Psoas muscle (tissue), 8 donors: ENCODE data around the gene FIG4. TPM values are rescaled to one million over a fixed set of nuclear protein-coding genes. Genes with fewer than 3 reads are reported as not detected.

ENCODE experiments used
- ATAC-seq, 4 donors: fragments of 200-7000 bp; cut with Tn5 transposase; one replicate each; pipeline ENCODE4 v1.9.1; 2020; ENCODE audit warnings: moderate library complexity in 3 of 4, mild to moderate bottlenecking in 2 of 4
- DNase-seq, 2 donors: peaks; one replicate each; pipeline ENCODE4 v3.0.0-alpha.2; 2020
- H3K27ac ChIP-seq: fragments of 200-600 bp; one replicate; pipeline ENCODE4 v1.8.0; 2022
- H3K27me3 ChIP-seq, 3 donors: fragments of 200-600 bp in 1 of 3; one replicate each; pipeline versions ENCODE4 v1.6.1 to v1.8.0; 2013 to 2022; ENCODE audit warnings: low read length in 2 of 3, mild to moderate bottlenecking in 2 of 3, moderate library complexity in 1 of 3; ENCODE audit not compliant: insufficient read depth in 3 of 3
- H3K36me3 ChIP-seq, 2 donors: fragments of 200-600 bp in 1 of 2; one replicate each; pipeline versions ENCODE4 v1.6.1 to v1.8.0; 2013 to 2022; ENCODE audit warnings: low read depth in 1 of 2, mild to moderate bottlenecking in 1 of 2, moderate library complexity in 1 of 2; ENCODE audit not compliant: insufficient read depth in 1 of 2
- H3K4me1 ChIP-seq: fragments of 200-600 bp; one replicate; pipeline ENCODE4 v1.8.0; 2022
- H3K4me3 ChIP-seq: fragments of 200-600 bp; one replicate; pipeline ENCODE4 v1.8.0; 2022; ENCODE audit warnings: mild to moderate bottlenecking
- H3K9me3 ChIP-seq: fragments of 200-600 bp; one replicate; pipeline ENCODE4 v1.8.0; 2022
- CTCF ChIP-seq: fragments of 200-600 bp; IDR thresholded peaks from one replicate; pipeline ENCODE4 v1.8.0; 2022; ENCODE audit warnings: antibody characterized with exemption
- WGBS, 3 donors: extraction: QIAGEN DNeasy Blood & Tissue Kit; methylation state at CpG; one replicate each; pipeline versions ENCODE4 v1.1.6 to v1.1.7; 2013; 5-methylcytosine and 5-hydroxymethylcytosine counted together
- intact Hi-C, 2 donors: fragments of 100-400 bp; cut with DNase I; formaldehyde crosslinking; loops; one replicate each; pipeline versions ENCODE4 v1.11.0 to v1.14.2; 2022
- polyA plus RNA-seq, 3 donors: library from polyadenylated mRNA; stranded (reverse); fragments of 200-250 nt; gene quantifications; one replicate each; pipeline ENCODE4 v1.2.3, GENCODE V29; 2013
- total RNA-seq, 4 donors: library from RNA; stranded (reverse); fragmentation: NEBNext Ultra II Directional in 2 of 4; extraction: Animal tissue kit (Norgen Biotek cat#: 25700) in 2 of 4; gene quantifications; one replicate each; pipeline versions ENCODE4 v1.2.1 to v1.2.4, GENCODE V29; 2021 to 2023
- donor health status: healthy with polysubstance abuse.
- donor health status: DM: no; HTN: no; CAD: no; lungs with moderate emphysema.
- donor health status: Bipolar disorder and iron deficiency.
- donor health status: healthy.
- donor health status: DM: yes; HTN: yes; CAD: no.
- donor health status: DM: no; HTN: no; CAD: no.
- donor health status: DM: no; HTN: no; CAD: no.
- donor health status: DM: yes; HTN: yes; CAD: no.

FIG4 gene
- total and polyA plus RNA-seq, 7 donors, result 5.8 to 12.5 (median 8.6) TPM

GRCh38 chr6:109660526-109661320 is 30.4 kb upstream of the FIG4 start:
- WGBS, 3 donors, result 40 to 56% (median 49%) methylated on average over 1 of the region's 1 CpG
- intact Hi-C loops, result no loop called here
- H3K27ac ChIP-seq, result no peak overlapping the region

GRCh38 chr6:109662192-109662591 is 28.9 kb upstream of the FIG4 start:
- no peaks in the 10 kb centered on the region for H3K4me1 ChIP-seq
- no peak for TF ChIP-seq CTCF
- intact Hi-C loops, result no loop called here
- ATAC-seq, result no peak
- H3K9me3 ChIP-seq, result no peaks in the 10 kb centered on the region
- H3K27ac ChIP-seq, result no peak overlapping the region
- no peaks in the 10 kb centered on the region for H3K27me3 ChIP-seq
- no peak overlapping the region for H3K4me3 ChIP-seq
- 91 to 98% (median 95%) methylated on average over 2 of the region's 2 CpGs for WGBS, 3 donors
- DNase-seq, result no peak
- peaks cover 0 to 4% of the 10 kb centered on the region in 2 donors for H3K36me3 ChIP-seq

More at GRCh38 chr6:109660526-109661320, 30.4 kb upstream of the FIG4 start:
- DNase-seq (no peak), ATAC-seq (no peak)
- no peaks in the 10 kb centered on the region for H3K27me3 ChIP-seq
- H3K9me3 ChIP-seq, result no peaks in the 10 kb centered on the region
- H3K4me1 ChIP-seq, result no peaks in the 10 kb centered on the region
- no peak overlapping the region for H3K4me3 ChIP-seq
- TF ChIP-seq CTCF, result no peak
- peaks cover 0 to 10% of the 10 kb centered on the region in 2 donors for H3K36me3 ChIP-seq

- Histone ChIP-seq H3K4me3 (no peak overlapping the region), H3K4me1 (no peaks in the 10 kb centered on the region), H3K27ac (no peak overlapping the region), H3K36me3 (peaks cover 0 to 28% of the 10 kb centered on the region in 2 donors), H3K27me3 (no peaks in the 10 kb centered on the region), H3K9me3 (no peaks in the 10 kb centered on the region)
- ATAC-seq, result no peak
- 67 to 68% (median 68%) methylated on average over 4 of the region's 4 CpGs for WGBS, 3 donors
- TF ChIP-seq CTCF, result no peak
- intact Hi-C loops, result no loop called here
- no peak for DNase-seq
Measured at GRCh38 chr6:109669811-109670210, 21.3 kb upstream of the FIG4 start.

- no peaks in the 10 kb centered on the region for H3K4me1 ChIP-seq
- H3K4me3 ChIP-seq, result no peak overlapping the region
- DNase-seq (no peak), ATAC-seq (no peak)
- WGBS, 3 donors, result 85 to 91% (median 86%) methylated on average over 2 of the region's 2 CpGs
- TF ChIP-seq CTCF, result no peak
- no peaks in the 10 kb centered on the region for H3K27me3 ChIP-seq
- no peaks in the 10 kb centered on the region for H3K9me3 ChIP-seq
- peaks cover 0 to 30% of the 10 kb centered on the region in 2 donors for H3K36me3 ChIP-seq
- no peak overlapping the region for H3K27ac ChIP-seq
- intact Hi-C loops, result no loop called here
Measured at GRCh38 chr6:109671733-109672132, 19.4 kb upstream of the FIG4 start.

GRCh38 chr6:109672175-109672574 is 18.9 kb upstream of the FIG4 start:
- DNase-seq, result no peak
- TF ChIP-seq CTCF, result no peak
- Histone ChIP-seq H3K36me3 (peaks cover 0 to 30% of the 10 kb centered on the region in 2 donors), H3K27ac (no peak overlapping the region), H3K4me1 (no peaks in the 10 kb centered on the region), H3K4me3 (no peak overlapping the region), H3K9me3 (no peaks in the 10 kb centered on the region), H3K27me3 (no peaks in the 10 kb centered on the region)
- no peak for ATAC-seq
- intact Hi-C loops, result no loop called here
- WGBS, 3 donors, result 93 to 94% (median 94%) methylated on average over 1 of the region's 1 CpG
